Measurements from ENCODE around the gene ZNF750.

The ZNF750 gene

DNA sequence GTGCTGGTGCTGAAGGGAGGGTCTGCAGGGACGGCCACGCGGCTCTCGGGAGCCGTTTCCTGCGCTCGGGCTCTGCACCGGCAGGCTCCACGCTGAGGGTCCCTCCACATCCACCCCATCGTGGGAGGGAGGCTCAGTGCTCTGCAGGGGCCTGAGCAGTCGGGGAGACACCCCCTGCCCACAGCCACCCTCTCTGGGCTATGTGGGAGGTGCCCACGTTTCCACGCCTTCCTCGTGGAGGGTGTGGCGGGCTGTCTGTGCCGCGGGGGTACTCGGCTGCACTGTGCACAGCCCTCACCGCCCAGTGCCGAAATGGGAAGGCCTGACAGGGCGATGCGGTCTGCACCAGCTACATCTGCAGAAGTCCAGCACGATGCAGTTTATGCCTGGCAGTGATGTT, 25.5 kb upstream of the ZNF750 start (continued):
- TF ChIP-seq OVOL3 (tag by site-specific recombination; IDR thresholded peaks at IDR 0.05): no peak
- 0 out of 2 replicates have a peak, but pooled peaks have one; percentile 40 for TF ChIP-seq KLF1 (tag by site-specific recombination; IDR thresholded peaks at IDR 0.05)
- TF ChIP-seq PRDM6 (tag by site-specific recombination; IDR thresholded peaks at IDR 0.05): no peak
- peak; percentile 46; the same call in 1 of the 2 replicates for TF ChIP-seq ZFHX2 (tag by site-specific recombination; conservative IDR thresholded peaks at IDR 0.05)
- TF ChIP-seq, protein P1, sequence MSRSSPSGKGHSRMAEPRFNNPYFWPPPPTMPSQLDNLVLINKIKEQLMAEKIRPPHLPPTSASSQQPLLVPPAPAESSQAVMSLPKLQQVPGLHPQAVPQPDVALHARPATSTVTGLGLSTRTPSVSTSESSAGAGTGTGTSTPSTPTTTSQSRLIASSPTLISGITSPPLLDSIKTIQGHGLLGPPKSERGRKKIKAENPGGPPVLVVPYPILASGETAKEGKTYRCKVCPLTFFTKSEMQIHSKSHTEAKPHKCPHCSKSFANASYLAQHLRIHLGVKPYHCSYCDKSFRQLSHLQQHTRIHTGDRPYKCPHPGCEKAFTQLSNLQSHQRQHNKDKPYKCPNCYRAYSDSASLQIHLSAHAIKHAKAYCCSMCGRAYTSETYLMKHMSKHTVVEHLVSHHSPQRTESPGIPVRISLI (tag by site-specific recombination; IDR thresholded peaks at IDR 0.05): no peak
- TF ChIP-seq, protein P2, sequence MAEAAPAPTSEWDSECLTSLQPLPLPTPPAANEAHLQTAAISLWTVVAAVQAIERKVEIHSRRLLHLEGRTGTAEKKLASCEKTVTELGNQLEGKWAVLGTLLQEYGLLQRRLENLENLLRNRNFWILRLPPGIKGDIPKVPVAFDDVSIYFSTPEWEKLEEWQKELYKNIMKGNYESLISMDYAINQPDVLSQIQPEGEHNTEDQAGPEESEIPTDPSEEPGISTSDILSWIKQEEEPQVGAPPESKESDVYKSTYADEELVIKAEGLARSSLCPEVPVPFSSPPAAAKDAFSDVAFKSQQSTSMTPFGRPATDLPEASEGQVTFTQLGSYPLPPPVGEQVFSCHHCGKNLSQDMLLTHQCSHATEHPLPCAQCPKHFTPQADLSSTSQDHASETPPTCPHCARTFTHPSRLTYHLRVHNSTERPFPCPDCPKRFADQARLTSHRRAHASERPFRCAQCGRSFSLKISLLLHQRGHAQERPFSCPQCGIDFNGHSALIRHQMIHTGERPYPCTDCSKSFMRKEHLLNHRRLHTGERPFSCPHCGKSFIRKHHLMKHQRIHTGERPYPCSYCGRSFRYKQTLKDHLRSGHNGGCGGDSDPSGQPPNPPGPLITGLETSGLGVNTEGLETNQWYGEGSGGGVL (tag by site-specific recombination; IDR thresholded peaks at IDR 0.05): no peak
- TF ChIP-seq ZSCAN30 (tag by site-specific recombination; IDR thresholded peaks at IDR 0.05): no peak
- TF ChIP-seq MZF1 (tag by site-specific recombination; IDR thresholded peaks at IDR 0.05; ENCODE audit: borderline replicate concordance): no peak
- no peak for TF ChIP-seq SCRT2 (tag by site-specific recombination; IDR thresholded peaks at IDR 0.05)
- no peak for TF ChIP-seq ZNF366 (tag by site-specific recombination; conservative IDR thresholded peaks at IDR 0.05)
- TF ChIP-seq ZNF311 (tag by site-specific recombination; IDR thresholded peaks at IDR 0.05; ENCODE audit: borderline replicate concordance): no peak
- no peak for TF ChIP-seq ZNF658 (tag by site-specific recombination; IDR thresholded peaks at IDR 0.05)
- no peak for TF ChIP-seq ZBTB17 (tag by site-specific recombination; IDR thresholded peaks at IDR 0.05)
- TF ChIP-seq ZBTB1 (tag by site-specific recombination; IDR thresholded peaks at IDR 0.05): no peak
- TF ChIP-seq ZNF133 (tag by site-specific recombination; IDR thresholded peaks at IDR 0.05): no peak
- TF ChIP-seq ZNF529 (tag by site-specific recombination; IDR thresholded peaks at IDR 0.05; ENCODE audit: insufficient replicate concordance): no peak
- peak; percentile 60; the same call in 1 of the 2 replicates for TF ChIP-seq ZNF600 (tag by site-specific recombination; IDR thresholded peaks at IDR 0.05)
- no peak for TF ChIP-seq ZNF549 (tag by site-specific recombination; IDR thresholded peaks at IDR 0.05)
- TF ChIP-seq PRDM10 (tag by site-specific recombination; IDR thresholded peaks at IDR 0.05): no peak
- no peak for TF ChIP-seq ZNF423 (tag by site-specific recombination; IDR thresholded peaks at IDR 0.05)
- no peak for TF ChIP-seq ZNF791 (tag by site-specific recombination; IDR thresholded peaks at IDR 0.05)
- no peak for TF ChIP-seq ZNF274 (IDR thresholded peaks at IDR 0.05; ENCODE audit: low read length)
- TF ChIP-seq ZNF274 (tag by site-specific recombination; IDR thresholded peaks at IDR 0.05; ENCODE audit: borderline replicate concordance): no peak
- TF ChIP-seq REPIN1 (tag by site-specific recombination; IDR thresholded peaks at IDR 0.05; ENCODE audit: low read depth): no peak
- TF ChIP-seq, protein P3, sequence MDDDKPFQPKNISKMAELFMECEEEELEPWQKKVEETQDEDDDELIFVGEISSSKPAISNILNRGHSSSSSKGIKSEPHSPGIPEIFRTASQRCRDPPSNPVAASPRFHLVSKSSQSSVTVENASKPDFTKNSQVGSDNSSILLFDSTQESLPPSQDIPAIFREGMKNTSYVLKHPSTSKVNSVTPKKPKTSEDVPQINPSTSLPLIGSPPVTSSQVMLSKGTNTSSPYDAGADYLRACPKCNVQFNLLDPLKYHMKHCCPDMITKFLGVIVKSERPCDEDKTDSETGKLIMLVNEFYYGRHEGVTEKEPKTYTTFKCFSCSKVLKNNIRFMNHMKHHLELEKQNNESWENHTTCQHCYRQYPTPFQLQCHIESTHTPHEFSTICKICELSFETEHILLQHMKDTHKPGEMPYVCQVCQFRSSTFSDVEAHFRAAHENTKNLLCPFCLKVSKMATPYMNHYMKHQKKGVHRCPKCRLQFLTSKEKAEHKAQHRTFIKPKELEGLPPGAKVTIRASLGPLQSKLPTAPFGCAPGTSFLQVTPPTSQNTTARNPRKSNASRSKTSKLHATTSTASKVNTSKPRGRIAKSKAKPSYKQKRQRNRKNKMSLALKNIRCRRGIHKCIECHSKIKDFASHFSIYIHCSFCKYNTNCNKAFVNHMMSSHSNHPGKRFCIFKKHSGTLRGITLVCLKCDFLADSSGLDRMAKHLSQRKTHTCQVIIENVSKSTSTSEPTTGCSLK (tag by site-specific recombination; IDR thresholded peaks at IDR 0.05): no peak
- no peak for TF ChIP-seq ZSCAN16 (tag by site-specific recombination; IDR thresholded peaks at IDR 0.05)
- TF ChIP-seq GLIS1 (tag by site-specific recombination; IDR thresholded peaks at IDR 0.05): peak; percentile 71
- TF ChIP-seq YY1 (tag by site-specific recombination; IDR thresholded peaks at IDR 0.05): no peak
- no peak for TF ChIP-seq ZNF677 (tag by site-specific recombination; IDR thresholded peaks at IDR 0.05)

Data from HEK293 (cell line).